A673 (cell line): ENCODE data around the gene NAIF1. TPM values are rescaled to one million over a fixed set of nuclear protein-coding genes. Genes with fewer than 3 reads are reported as not detected.

Experiments used
- BruUV-seq: library from RNA; stranded (reverse); fragments of 400-500 nt; replicated peaks from 2 replicates; lab custom pipeline; 2021; lab: Mats Ljungman, UMichigan
- CTCF ChIA-PET: fragments of 300-600 bp; sonication (Branson Sonifier 250); formaldehyde crosslinking; loops from one replicate; lab custom pipeline; 2022; ENCODE audit warnings: antibody characterized with exemption; lab: Charles Lee
- POLR2A ChIA-PET: fragments of 300-600 bp; sonication (Branson Sonifier 250); formaldehyde crosslinking; loops from one replicate; lab custom pipeline; 2022; ENCODE audit warnings: antibody characterized with exemption; ENCODE audit not compliant: low non-redundant PET; lab: Charles Lee
- DNase-seq: peaks from one replicate; pipeline ENCODE4 v3.0.0-alpha.2; 2015; ENCODE audit warnings: low spot score
- H3K27ac ChIP-seq: fragments of 200-600 bp; sonication (generic); 2 replicates; pipeline ENCODE4 v1.5.1; 2016; ENCODE audit warnings: mixed run types, low read depth, mild to moderate bottlenecking, mixed read lengths, antibody characterized with exemption, low read length; ENCODE audit not compliant: poor library complexity, severe bottlenecking
- H3K27me3 ChIP-seq: fragments of 200-600 bp; sonication (generic); replicated peaks from 2 replicates; pipeline ENCODE4 v1.6.1; 2017; ENCODE audit warnings: mixed run types, low read depth, mild to moderate bottlenecking, mixed read lengths, antibody characterized with exemption, low read length; ENCODE audit not compliant: insufficient read depth, poor library complexity
- H3K36me3 ChIP-seq: fragments of 200-600 bp; sonication (generic); 2 replicates; pipeline ENCODE4 v1.6.1; 2016; ENCODE audit warnings: mixed run types, mild to moderate bottlenecking, mixed read lengths, antibody characterized with exemption, low read length; ENCODE audit not compliant: insufficient read depth, poor library complexity, severe bottlenecking
- H3K4me1 ChIP-seq: fragments of 200-600 bp; sonication (generic); 2 replicates; pipeline ENCODE4 v1.6.1; 2017; ENCODE audit warnings: mixed run types, mild to moderate bottlenecking, mixed read lengths, antibody characterized with exemption, low read length; ENCODE audit not compliant: insufficient read depth, poor library complexity, severe bottlenecking
- H3K4me3 ChIP-seq: fragments of 200-600 bp; sonication (generic); 2 replicates; pipeline ENCODE4 v1.5.1; 2016; ENCODE audit warnings: low read depth, mixed run types, mild to moderate bottlenecking, mixed read lengths, low read length; ENCODE audit not compliant: poor library complexity, severe bottlenecking
- H3K9me3 ChIP-seq: fragments of 200-600 bp; sonication (generic); 2 replicates; pipeline ENCODE4 v1.6.1; 2016; ENCODE audit warnings: mixed run types, low read depth, mild to moderate bottlenecking, mixed read lengths, antibody characterized with exemption, low read length; ENCODE audit not compliant: poor library complexity, severe bottlenecking
- CTCF ChIP-seq: fragments of 300-800, 200-600 bp; sonication (generic); conservative IDR thresholded peaks from 2 replicates; pipeline ENCODE4 v1.5.1; 2017; ENCODE audit warnings: low read depth, mild to moderate bottlenecking, antibody characterized with exemption, low read length, moderate library complexity, mixed read lengths
- EZH2 ChIP-seq: fragments of 200-600 bp; sonication (generic); IDR thresholded peaks from 2 replicates; pipeline ENCODE4 v1.6.1; 2017; ENCODE audit warnings: borderline replicate concordance, low read depth, mild to moderate bottlenecking, mixed read lengths, antibody characterized with exemption, low read length; ENCODE audit not compliant: poor library complexity, severe bottlenecking
- intact Hi-C: fragments of 100-400 bp; cut with micrococcal nuclease; formaldehyde crosslinking; loops from one replicate; pipeline ENCODE4 v1.10.0; 2022; ENCODE audit not compliant: unreplicated experiment
- total RNA-seq: library from RNA; stranded (reverse); gene quantifications from 2 replicates; pipeline ENCODE4 v1.2.3, GENCODE V29; 2021

The NAIF1 gene
- total RNA-seq, 1 experiment from 2014 or later, result 9.3 TPM

- no peaks in the 10 kb centered on the region for H3K27me3 ChIP-seq
- no peaks in the 10 kb centered on the region for H3K36me3 ChIP-seq
- peak overlapping the region; percentile 94 for H3K4me3 ChIP-seq
- H3K4me1 ChIP-seq, result peaks cover 27% of the 10 kb centered on the region
- CTCF ChIA-PET, result no interaction called here
- intact Hi-C loops, result loop anchor here (5.0 kb wide), 1 partner anchor 99 kb away; no protein-coding TSS in a partner anchor
- DNase-seq, result no peak
- no TSS peak for BruUV-seq
- TF ChIP-seq EZH2 (no peak), CTCF (no peak)
- POLR2A ChIA-PET, result no interaction called here
- no peaks in the 10 kb centered on the region for H3K9me3 ChIP-seq
- H3K27ac ChIP-seq, result peak overlapping the region; percentile 98
These were observed 1.0 kb downstream of the NAIF1 start for GRCh38 chr9:128065907-128066712.

- peaks cover 23% of the 10 kb centered on the region for H3K4me1 ChIP-seq
- POLR2A ChIA-PET, result interaction anchor here (0.6 kb wide), 1 partner anchor 9 kb away, joined by 5 read pairs; no protein-coding TSS in a partner anchor
- no peak for DNase-seq
- H3K4me3 ChIP-seq, result no peak overlapping the region
- no peaks in the 10 kb centered on the region for H3K9me3 ChIP-seq
- CTCF ChIA-PET, result no interaction called here
- no peak overlapping the region for H3K27ac ChIP-seq
- H3K36me3 ChIP-seq, result no peaks in the 10 kb centered on the region
- no TSS peak for BruUV-seq
- intact Hi-C loops, result no loop called here
- TF ChIP-seq EZH2 (no peak), CTCF (no peak)
- H3K27me3 ChIP-seq, result no peaks in the 10 kb centered on the region
These were observed 4.0 kb downstream of the NAIF1 start for GRCh38 chr9:128062846-128063831.

GRCh38 chr9:128062279-128062678 lies 4.8 kb downstream of the NAIF1 start:
- no peaks in the 10 kb centered on the region for H3K36me3 ChIP-seq
- H3K27me3 ChIP-seq, result no peaks in the 10 kb centered on the region
- TF ChIP-seq CTCF, result no peak
- TF ChIP-seq EZH2, result no peak
- H3K4me1 ChIP-seq, result peaks cover 25% of the 10 kb centered on the region
- H3K27ac ChIP-seq, result no peak overlapping the region
- ChIA-PET CTCF (no interaction called here), POLR2A (no interaction called here)
- H3K4me3 ChIP-seq, result no peak overlapping the region
- BruUV-seq, result no TSS peak
- no peak for DNase-seq
- intact Hi-C loops, result no loop called here
- no peaks in the 10 kb centered on the region for H3K9me3 ChIP-seq
